DOHH2 (cell line): ENCODE results near the gene RELN.

Experiments
- CTCF ChIP-seq: fragments of 200-600 bp; sonication (generic); IDR thresholded peaks from one replicate; pipeline ENCODE4 v1.5.1; 2014; ENCODE audit warnings: antibody characterized with exemption, mild to moderate bottlenecking, low read depth, low read length; ENCODE audit not compliant: poor library complexity, severe bottlenecking
- EZH2phosphoT487 ChIP-seq: fragments of 200-600 bp; sonication (generic); IDR thresholded peaks from 2 replicates; pipeline ENCODE4 v1.6.1; 2017; ENCODE audit warnings: borderline replicate concordance, mild to moderate bottlenecking, antibody characterized with exemption, low read length, moderate library complexity, mixed read lengths

- TF ChIP-seq CTCF = no peak
- TF ChIP-seq EZH2phosphoT487 = no peak
These were observed 204.7 kb downstream of the RELN start for GRCh38 chr7:103784646-103785286.
